Neural crest cell (in vitro differentiated cells): Measurements from ENCODE around the gene SASH1. TPM values are rescaled to one million over a fixed set of nuclear protein-coding genes. Genes with fewer than 3 reads are reported as not detected.

ENCODE experiments used
- DNase-seq: peaks from one replicate; pipeline ENCODE4 v3.0.0; 2021; ENCODE audit warnings: low read depth, mixed read lengths, low spot score
- H3K27ac Mint-ChIP-seq: one replicate; pipeline ENCODE4 v1.8.0; 2021; ENCODE audit warnings: mild to moderate bottlenecking, mixed read lengths; ENCODE audit not compliant: unreplicated experiment
- H3K27me3 Mint-ChIP-seq: 2 replicates; pipeline ENCODE4 v1.8.0; 2021; ENCODE audit warnings: low read depth, mild to moderate bottlenecking, mixed read lengths
- H3K36me3 Mint-ChIP-seq: 2 replicates; pipeline ENCODE4 v1.8.0; 2021; ENCODE audit warnings: low read depth, mild to moderate bottlenecking, mixed read lengths
- H3K4me1 Mint-ChIP-seq: 2 replicates; pipeline ENCODE4 v1.8.0; 2021; ENCODE audit warnings: mixed read lengths
- H3K4me3 Mint-ChIP-seq: one replicate; pipeline ENCODE4 v1.8.0; 2021; ENCODE audit warnings: mild to moderate bottlenecking, mixed read lengths
- H3K9me3 Mint-ChIP-seq: 2 replicates; pipeline ENCODE4 v1.8.0; 2021; ENCODE audit warnings: mixed read lengths
- total RNA-seq: library from RNA; stranded (reverse); gene quantifications from 2 replicates; pipeline ENCODE4 v1.2.1, GENCODE V29; 2021
- TF ChIP-seq, protein P1 (sequence below): fragments of 200-600 bp; sonication (generic); conservative IDR thresholded peaks from 2 replicates; pipeline ENCODE4 v1.5.0; 2021; ENCODE audit warnings: antibody characterized with exemption, mild to moderate bottlenecking

SASH1 gene
- total RNA-seq, 1 donor from 2014 or later = 90.0 TPM

- Mint-ChIP-seq H3K27ac (no peak overlapping the region), H3K4me3 (no peak overlapping the region), H3K36me3 (peaks cover 10% of the 10 kb centered on the region), H3K4me1 (peaks cover 41% of the 10 kb centered on the region), H3K27me3 (no peaks in the 10 kb centered on the region), H3K9me3 (no peaks in the 10 kb centered on the region)
- TF ChIP-seq, protein P1, sequence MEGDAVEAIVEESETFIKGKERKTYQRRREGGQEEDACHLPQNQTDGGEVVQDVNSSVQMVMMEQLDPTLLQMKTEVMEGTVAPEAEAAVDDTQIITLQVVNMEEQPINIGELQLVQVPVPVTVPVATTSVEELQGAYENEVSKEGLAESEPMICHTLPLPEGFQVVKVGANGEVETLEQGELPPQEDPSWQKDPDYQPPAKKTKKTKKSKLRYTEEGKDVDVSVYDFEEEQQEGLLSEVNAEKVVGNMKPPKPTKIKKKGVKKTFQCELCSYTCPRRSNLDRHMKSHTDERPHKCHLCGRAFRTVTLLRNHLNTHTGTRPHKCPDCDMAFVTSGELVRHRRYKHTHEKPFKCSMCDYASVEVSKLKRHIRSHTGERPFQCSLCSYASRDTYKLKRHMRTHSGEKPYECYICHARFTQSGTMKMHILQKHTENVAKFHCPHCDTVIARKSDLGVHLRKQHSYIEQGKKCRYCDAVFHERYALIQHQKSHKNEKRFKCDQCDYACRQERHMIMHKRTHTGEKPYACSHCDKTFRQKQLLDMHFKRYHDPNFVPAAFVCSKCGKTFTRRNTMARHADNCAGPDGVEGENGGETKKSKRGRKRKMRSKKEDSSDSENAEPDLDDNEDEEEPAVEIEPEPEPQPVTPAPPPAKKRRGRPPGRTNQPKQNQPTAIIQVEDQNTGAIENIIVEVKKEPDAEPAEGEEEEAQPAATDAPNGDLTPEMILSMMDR = no peak
- no peak for DNase-seq
Observed at GRCh38 chr6:148423133-148423532, 80.5 kb downstream of the SASH1 start.

GRCh38 chr6:148423601-148424270, 81.1 kb downstream of the SASH1 start:
- Mint-ChIP-seq H3K27me3 (no peaks in the 10 kb centered on the region), H3K9me3 (no peaks in the 10 kb centered on the region), H3K27ac (peak overlapping the region; percentile 43), H3K36me3 (peaks cover 10% of the 10 kb centered on the region), H3K4me3 (no peak overlapping the region), H3K4me1 (peaks cover 41% of the 10 kb centered on the region)
- TF ChIP-seq, protein P1 = no peak
- no peak for DNase-seq

DNA sequence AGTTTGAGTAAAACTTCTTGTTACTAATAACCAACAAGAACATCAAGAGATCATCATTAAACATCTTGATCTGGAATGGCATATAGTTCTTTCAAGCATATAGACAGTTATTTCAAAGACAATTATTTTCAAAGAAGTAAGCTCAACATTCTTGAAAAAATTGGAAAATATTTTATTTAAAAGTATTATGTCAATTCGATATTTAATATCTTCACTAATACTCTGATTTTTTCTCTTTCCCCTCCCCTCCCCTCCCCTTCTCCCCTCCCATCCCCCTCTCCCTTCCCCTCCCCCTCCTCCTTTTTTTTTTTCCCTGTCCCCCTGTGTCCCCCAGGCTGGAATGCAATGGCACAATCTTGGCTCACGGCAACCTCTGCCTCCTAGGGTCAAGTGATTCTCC, 82.8 kb downstream of the SASH1 start:
- DNase-seq = no peak
- no peak overlapping the region for H3K4me3 Mint-ChIP-seq
- H3K27ac Mint-ChIP-seq = no peak overlapping the region
- peaks cover 14% of the 10 kb centered on the region for H3K36me3 Mint-ChIP-seq
- no peaks in the 10 kb centered on the region for H3K27me3 Mint-ChIP-seq
- TF ChIP-seq, protein P1 = no peak
- H3K4me1 Mint-ChIP-seq = peaks cover 36% of the 10 kb centered on the region
- peaks cover under 1% of the 10 kb centered on the region for H3K9me3 Mint-ChIP-seq

GRCh38 chr6:148426317-148426977, 83.8 kb downstream of the SASH1 start:
- DNase-seq = no peak
- TF ChIP-seq, protein P1 = no peak
- peaks cover 41% of the 10 kb centered on the region for H3K4me1 Mint-ChIP-seq

DNA sequence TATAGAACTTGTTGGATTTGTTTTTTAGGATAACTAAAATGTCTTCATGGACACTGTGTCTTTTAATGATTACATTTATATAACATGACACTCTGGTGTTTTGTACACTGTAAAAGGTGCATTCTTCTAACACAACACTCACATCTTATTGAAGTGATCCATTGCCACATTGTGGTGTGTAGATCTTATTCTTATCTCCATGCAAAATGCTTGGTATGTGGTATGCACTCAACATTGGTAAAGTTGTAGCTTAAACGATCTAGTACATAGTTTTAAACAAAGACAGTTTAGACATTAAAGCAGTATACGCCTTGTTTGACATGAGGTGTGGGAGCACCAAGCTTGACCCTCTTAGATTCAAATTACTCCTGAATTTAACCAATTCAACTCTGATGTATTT, 84.7 kb downstream of the SASH1 start:
- H3K4me3 Mint-ChIP-seq = no peak overlapping the region
- DNase-seq = no peak
- TF ChIP-seq, protein P1 = no peak
- peaks cover 37% of the 10 kb centered on the region for H3K4me1 Mint-ChIP-seq
- H3K27ac Mint-ChIP-seq = no peak overlapping the region
- H3K9me3 Mint-ChIP-seq = peaks cover 2% of the 10 kb centered on the region
- no peaks in the 10 kb centered on the region for H3K27me3 Mint-ChIP-seq
- peaks cover 17% of the 10 kb centered on the region for H3K36me3 Mint-ChIP-seq

More at GRCh38 chr6:148426317-148426977, 83.8 kb downstream of the SASH1 start:
- Mint-ChIP-seq H3K9me3 (peaks cover 2% of the 10 kb centered on the region), H3K27me3 (no peaks in the 10 kb centered on the region), H3K27ac (no peak overlapping the region), H3K36me3 (peaks cover 19% of the 10 kb centered on the region), H3K4me3 (no peak overlapping the region)
